Activated CD8-positive, alpha-beta memory T cell treated with anti-CD3 and anti-CD28 coated beads for 1 hour (primary cell): Measurements from ENCODE around the gene USP24.

Experiments used
- DNase-seq, 2 donors: peaks; one replicate each; pipeline ENCODE4 v3.0.0-alpha.2; 2020; ENCODE audit warnings: low read depth in 1 of 2; ENCODE audit errors: extremely low read depth in 1 of 2

Gene USP24, protein sequence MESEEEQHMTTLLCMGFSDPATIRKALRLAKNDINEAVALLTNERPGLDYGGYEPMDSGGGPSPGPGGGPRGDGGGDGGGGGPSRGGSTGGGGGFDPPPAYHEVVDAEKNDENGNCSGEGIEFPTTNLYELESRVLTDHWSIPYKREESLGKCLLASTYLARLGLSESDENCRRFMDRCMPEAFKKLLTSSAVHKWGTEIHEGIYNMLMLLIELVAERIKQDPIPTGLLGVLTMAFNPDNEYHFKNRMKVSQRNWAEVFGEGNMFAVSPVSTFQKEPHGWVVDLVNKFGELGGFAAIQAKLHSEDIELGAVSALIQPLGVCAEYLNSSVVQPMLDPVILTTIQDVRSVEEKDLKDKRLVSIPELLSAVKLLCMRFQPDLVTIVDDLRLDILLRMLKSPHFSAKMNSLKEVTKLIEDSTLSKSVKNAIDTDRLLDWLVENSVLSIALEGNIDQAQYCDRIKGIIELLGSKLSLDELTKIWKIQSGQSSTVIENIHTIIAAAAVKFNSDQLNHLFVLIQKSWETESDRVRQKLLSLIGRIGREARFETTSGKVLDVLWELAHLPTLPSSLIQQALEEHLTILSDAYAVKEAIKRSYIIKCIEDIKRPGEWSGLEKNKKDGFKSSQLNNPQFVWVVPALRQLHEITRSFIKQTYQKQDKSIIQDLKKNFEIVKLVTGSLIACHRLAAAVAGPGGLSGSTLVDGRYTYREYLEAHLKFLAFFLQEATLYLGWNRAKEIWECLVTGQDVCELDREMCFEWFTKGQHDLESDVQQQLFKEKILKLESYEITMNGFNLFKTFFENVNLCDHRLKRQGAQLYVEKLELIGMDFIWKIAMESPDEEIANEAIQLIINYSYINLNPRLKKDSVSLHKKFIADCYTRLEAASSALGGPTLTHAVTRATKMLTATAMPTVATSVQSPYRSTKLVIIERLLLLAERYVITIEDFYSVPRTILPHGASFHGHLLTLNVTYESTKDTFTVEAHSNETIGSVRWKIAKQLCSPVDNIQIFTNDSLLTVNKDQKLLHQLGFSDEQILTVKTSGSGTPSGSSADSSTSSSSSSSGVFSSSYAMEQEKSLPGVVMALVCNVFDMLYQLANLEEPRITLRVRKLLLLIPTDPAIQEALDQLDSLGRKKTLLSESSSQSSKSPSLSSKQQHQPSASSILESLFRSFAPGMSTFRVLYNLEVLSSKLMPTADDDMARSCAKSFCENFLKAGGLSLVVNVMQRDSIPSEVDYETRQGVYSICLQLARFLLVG (N-terminal part only)

GRCh38 chr1:55215194-55216021 is at the start of gene USP24:
Gene USP24, minus strand, starts transcription at chr1:55215364. Its CDS starts 251 bp downstream, at chr1:55215113.
- peak; percentile 62 to 73 for DNase-seq

GRCh38 chr1:55262822-55263221 is 47.7 kb upstream of the USP24 start:
- no peak for DNase-seq

- no peak for DNase-seq
Observed at GRCh38 chr1:55259911-55260609, 44.9 kb upstream of the USP24 start.

DNA sequence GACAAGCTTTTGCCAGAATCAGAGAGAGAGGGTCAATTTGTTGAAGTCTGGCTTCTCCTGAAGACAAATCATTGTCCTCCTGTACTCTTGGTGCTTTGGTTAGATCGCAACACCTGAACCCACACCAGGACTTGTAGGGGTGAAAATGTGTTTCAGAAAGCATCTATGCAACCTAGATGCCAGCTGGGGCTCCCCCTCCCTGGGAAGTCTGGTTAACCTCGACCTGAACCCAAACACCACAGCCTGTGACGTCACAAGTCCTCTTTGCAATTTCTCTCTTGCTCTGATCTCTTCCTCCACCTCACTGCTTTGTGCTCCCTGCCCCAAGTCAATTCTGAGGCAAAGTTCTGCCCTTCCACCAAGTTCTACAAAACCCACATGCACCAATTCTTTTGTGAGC is 42.8 kb upstream of the USP24 start:
- DNase-seq, result peak; percentile 26 to 62

DNA sequence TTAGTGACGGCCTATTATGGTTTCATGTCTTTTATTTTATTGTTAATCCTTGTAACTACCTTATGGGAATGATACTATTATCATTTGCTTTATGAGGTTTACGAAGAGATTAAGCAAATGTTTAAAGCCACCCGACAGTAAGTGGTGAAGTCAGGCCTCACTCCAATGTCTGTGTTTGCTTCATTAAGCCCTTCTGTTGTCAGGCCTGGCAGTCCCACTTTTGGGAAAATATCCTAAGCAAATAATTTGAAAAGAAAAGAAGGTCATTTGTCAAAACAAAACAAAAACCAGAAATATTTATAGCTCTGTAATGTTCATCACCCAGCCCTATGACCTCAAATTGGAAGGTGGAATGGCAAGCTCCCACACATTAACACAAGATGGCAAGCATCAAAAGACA is 40.7 kb upstream of the USP24 start:
- DNase-seq, result no peak

DNA sequence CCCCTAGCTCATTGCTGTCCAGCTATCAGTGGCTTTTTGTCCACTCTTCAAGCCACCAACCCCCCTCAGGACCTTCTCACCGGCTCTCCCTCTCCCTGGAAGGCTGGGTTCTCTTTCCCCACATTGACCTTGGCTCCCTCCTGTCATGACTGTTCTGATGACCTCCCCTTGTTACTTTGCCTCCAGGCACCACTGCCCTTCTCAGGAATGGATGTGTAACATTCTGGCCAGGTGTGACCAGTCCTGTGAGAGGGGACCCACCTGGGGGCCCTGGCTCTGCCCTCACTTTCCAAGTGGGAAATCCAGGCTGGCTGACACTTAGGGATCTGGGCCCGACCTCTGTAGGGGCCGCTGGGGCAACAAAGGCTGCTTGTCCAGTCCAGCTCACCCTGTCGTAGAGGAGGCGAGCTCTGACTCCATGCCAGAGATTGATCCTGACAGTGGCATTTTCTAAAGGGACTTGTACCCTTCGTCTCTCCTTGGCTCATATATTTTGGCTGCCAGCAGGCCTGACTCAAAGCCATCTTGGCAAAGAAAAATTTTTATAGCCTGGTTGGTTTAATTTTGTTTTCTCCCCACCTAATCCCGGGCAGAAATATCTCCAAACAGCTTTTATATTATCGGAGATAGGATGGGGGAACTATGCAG is 37.9 kb upstream of the USP24 start:
- no peak for DNase-seq

DNA sequence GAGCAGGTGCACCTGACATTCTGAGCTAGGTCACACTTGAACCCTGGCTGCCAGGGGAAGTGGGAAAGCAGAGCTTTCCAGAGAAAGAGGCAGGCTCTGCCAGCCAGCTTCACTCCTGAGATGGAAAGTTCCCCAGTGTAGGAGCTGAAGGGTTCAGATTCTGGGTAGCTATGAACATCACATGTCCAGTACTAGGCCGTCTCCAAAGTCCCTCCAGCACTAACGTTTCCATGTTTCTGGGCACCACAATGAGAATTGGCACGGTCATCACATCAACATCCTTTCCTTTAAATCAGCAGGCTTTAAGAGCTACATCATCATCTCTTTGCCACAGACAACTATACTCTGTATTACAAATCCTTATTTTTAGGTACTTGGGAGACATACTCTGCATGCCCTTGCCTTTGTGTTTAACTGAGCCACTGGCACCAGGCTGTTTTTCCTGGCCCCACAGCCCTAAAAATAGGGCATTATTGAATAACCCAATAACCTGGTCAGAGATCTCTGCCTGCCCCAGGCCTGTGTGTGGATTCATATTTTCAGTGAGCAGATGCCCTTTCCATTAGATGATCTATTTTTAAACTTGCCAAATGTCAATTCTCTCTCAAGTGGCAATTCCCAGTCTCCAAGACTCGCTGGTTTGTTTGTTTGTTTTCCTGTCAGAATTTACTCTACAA is 35.4 kb upstream of the USP24 start:
- DNase-seq, result no peak

DNA sequence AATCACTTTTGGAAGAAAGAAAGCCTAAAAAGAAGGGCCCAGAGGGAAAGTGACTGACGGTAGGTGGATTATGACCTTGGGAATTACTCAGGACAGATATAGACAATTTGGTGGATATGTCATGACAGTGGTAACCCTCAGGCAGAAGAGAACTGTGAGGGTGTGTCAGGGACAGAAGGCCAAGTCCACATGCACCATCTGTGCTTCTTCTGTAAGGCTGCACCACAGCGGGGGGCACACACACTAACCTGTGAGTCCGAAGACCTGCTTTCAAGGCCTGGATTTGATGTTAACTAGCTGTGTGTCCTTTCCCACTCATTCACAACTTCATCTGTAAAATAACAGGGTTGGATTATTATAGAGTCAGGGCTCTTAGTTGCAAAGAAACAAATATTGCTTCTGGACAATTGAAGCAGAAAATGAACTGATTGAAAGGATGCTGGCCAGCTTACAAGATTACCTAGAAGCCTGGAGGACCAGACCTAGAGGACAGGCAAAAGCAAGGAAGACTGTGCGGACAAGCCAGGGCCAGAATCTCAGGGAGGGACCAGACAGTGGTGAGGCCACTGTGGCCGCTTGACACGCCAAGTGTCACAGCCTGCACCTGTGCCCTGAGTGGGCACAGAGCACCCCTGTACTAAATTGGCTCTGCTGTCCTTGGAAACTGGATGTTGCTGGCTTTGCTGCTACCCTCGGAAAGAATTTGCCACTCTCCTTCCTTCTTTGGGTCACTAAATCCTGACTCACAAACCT is 34.7 kb upstream of the USP24 start:
- no peak for DNase-seq

GRCh38 chr1:55246896-55247295 is 31.7 kb upstream of the USP24 start:
- DNase-seq, result no peak

DNA sequence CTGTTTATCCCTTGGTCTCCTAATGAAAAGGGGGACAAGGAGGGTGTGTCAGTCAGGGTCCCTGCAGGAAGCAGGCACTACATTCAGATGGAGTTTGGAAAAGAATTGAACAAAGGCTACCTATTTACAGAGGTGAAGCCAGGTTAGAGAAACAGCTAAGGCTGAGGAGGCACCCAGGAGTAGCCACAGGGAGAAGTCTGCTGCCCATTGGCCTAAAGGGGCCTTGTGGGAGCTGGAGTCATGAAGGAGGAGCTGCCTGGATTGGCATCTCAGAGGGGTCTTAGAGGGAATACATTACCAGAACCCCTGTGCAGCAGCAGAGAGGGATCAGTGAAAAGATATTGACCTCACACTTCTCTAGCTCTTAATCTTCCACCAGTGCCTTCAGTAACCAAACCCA is 31.2 kb upstream of the USP24 start:
- no peak for DNase-seq

- DNase-seq, result no peak
Observed at GRCh38 chr1:55245781-55246180, 30.6 kb upstream of the USP24 start.

GRCh38 chr1:55244476-55245099 is 29.4 kb upstream of the USP24 start:
- no peak for DNase-seq

GRCh38 chr1:55243655-55244054 is 28.5 kb upstream of the USP24 start:
- no peak for DNase-seq

GRCh38 chr1:55239548-55239947 is 24.4 kb upstream of the USP24 start:
- no peak for DNase-seq

DNA sequence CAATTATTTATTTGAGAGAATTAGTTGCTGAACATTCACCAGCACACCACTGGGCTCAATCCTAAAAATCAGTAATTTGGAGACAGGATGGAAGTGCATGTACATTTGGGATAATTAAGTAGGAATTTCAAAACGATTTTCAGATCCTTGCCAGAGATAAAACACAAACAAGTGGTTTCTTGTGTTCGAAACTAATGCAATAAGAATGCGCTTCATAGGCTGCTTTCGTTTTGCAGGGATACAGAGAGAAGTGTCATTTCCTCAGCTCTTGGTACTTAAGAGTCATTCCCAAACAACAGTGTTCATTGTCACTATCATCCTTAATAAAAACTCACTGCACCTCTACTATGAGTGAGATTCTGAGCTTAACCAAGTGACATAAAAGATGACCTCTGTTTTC is 20.6 kb upstream of the USP24 start:
- DNase-seq, result no peak

GRCh38 chr1:55234016-55234415 is 18.9 kb upstream of the USP24 start:
- DNase-seq, result no peak

DNA sequence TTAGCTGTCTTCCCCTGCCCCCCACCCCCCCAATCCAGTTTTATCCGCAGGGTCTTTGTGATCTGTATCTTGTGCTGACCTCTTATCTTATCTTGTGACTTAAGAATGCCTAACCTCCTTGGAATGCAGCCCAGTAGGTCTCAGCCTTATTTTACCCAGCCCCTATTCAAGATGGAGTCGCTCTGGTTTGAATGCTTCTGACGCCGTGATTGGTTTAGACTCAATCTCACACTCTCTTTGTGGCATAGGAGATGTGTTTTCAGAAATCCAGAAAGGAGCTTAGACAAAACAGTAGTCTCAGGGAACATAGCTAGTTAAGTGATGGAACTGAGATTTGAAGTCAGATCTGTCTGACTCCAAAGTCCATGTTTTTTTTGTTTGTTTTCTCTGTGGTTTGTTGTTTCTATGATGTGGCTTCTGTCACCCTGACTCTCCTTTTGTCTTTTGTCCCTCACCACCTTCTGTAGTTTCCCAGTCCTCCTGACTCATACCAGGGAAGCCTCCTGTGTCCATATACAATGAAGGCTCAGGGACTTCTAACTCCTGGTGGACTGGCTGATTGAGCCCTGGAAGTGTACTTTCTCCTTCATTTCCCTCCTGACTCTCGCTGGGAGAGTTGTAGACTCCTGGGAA is 18.1 kb upstream of the USP24 start:
- no peak for DNase-seq
